ENCODE measurements around the gene TEK. TPM values are rescaled to one million over a fixed set of nuclear protein-coding genes. Genes with fewer than 3 reads are reported as not detected.
A peak's percentile ranks its signal among the peaks of the same experiment; 100 is the strongest.

Gene TEK
- total RNA-seq, 6 donors from 2014 or later: 13.6 to 46.7 (median 26.5) TPM

GRCh38 chr9:27145143-27145542 is 36.1 kb downstream of the TEK start:
- H3K36me3 ChIP-seq: no peaks in the 10 kb centered on the region
- no peaks in the 10 kb centered on the region for H3K9me3 ChIP-seq
- DNase-seq: no peak
- TF ChIP-seq POLR2A (IDR thresholded peaks at IDR 0.05): no peak
- TF ChIP-seq EP300 (IDR thresholded peaks at IDR 0.05): no peak
- TF ChIP-seq CTCF (IDR thresholded peaks at IDR 0.05): no peak
- no peak for TF ChIP-seq POLR2AphosphoS5 (IDR thresholded peaks at IDR 0.05)
- WGBS, 2 donors: 39 to 44% methylated on average over 3 of the region's 3 CpGs
- peaks cover 0 to 5% (median 2%) of the 10 kb centered on the region in 4 donors for H3K4me1 ChIP-seq
- no peaks in the 10 kb centered on the region for H3K27me3 ChIP-seq
- no peak for ATAC-seq (ENCODE audit: low FRiP score in 2 of 2)
- no peak overlapping the region for H3K4me3 ChIP-seq
- H3K27ac ChIP-seq: peak overlapping the region in 1 of 4 donors; percentile 43

GRCh38 chr9:27149651-27150050 is 40.6 kb downstream of the TEK start:
- no peak for ATAC-seq (ENCODE audit: low FRiP score in 2 of 2)

GRCh38 chr9:27150746-27151406 is 41.9 kb downstream of the TEK start:
- TF ChIP-seq EP300 (IDR thresholded peaks at IDR 0.05): no peak
- TF ChIP-seq POLR2A (IDR thresholded peaks at IDR 0.05): no peak
- TF ChIP-seq CTCF (IDR thresholded peaks at IDR 0.05): no peak
- no peak for TF ChIP-seq POLR2AphosphoS5 (IDR thresholded peaks at IDR 0.05)
- WGBS, 2 donors: 45 to 69% methylated on average over 4 to 5 of the region's 5 CpGs
- H3K27me3 ChIP-seq: no peaks in the 10 kb centered on the region

More at GRCh38 chr9:27149651-27150050, 40.6 kb downstream of the TEK start:
- no peaks in the 10 kb centered on the region for H3K9me3 ChIP-seq
- no peak for DNase-seq
- 73 to 83% methylated on average over 2 of the region's 2 CpGs for WGBS, 2 donors
- no peak overlapping the region for H3K27ac ChIP-seq
- peaks cover 11 to 28% (median 20%) of the 10 kb centered on the region in 4 donors for H3K4me1 ChIP-seq
- no peak overlapping the region for H3K4me3 ChIP-seq
- TF ChIP-seq POLR2A (IDR thresholded peaks at IDR 0.05): no peak
- no peak for TF ChIP-seq EP300 (IDR thresholded peaks at IDR 0.05)
- TF ChIP-seq CTCF (IDR thresholded peaks at IDR 0.05): no peak
- TF ChIP-seq POLR2AphosphoS5 (IDR thresholded peaks at IDR 0.05): no peak
- H3K27me3 ChIP-seq: no peaks in the 10 kb centered on the region
- no peaks in the 10 kb centered on the region for H3K36me3 ChIP-seq

GRCh38 chr9:27151693-27152404 is 42.8 kb downstream of the TEK start:
- H3K27me3 ChIP-seq: no peaks in the 10 kb centered on the region
- H3K36me3 ChIP-seq: no peaks in the 10 kb centered on the region
- ATAC-seq (ENCODE audit: low FRiP score in 2 of 2): no peak
- no peaks in the 10 kb centered on the region for H3K9me3 ChIP-seq
- no peak for TF ChIP-seq CTCF (IDR thresholded peaks at IDR 0.05)
- no peak for TF ChIP-seq EP300 (IDR thresholded peaks at IDR 0.05)
- no peak for TF ChIP-seq POLR2A (IDR thresholded peaks at IDR 0.05)
- TF ChIP-seq POLR2AphosphoS5 (IDR thresholded peaks at IDR 0.05): no peak
- DNase-seq: no peak
- peaks cover 19 to 28% (median 23%) of the 10 kb centered on the region in 4 donors for H3K4me1 ChIP-seq
- WGBS, 2 donors: 42 to 51% methylated on average over 8 of the region's 8 CpGs
- no peak overlapping the region for H3K4me3 ChIP-seq
- H3K27ac ChIP-seq: peak overlapping the region in 2 of 4 donors; percentile 23 to 48

More at GRCh38 chr9:27150746-27151406, 41.9 kb downstream of the TEK start:
- peaks cover 19 to 28% (median 23%) of the 10 kb centered on the region in 4 donors for H3K4me1 ChIP-seq
- H3K27ac ChIP-seq: peak overlapping the region in 2 of 4 donors; percentile 23 to 48
- no peak for DNase-seq
- H3K36me3 ChIP-seq: no peaks in the 10 kb centered on the region
- no peak for ATAC-seq (ENCODE audit: low FRiP score in 2 of 2)
- H3K9me3 ChIP-seq: no peaks in the 10 kb centered on the region
- H3K4me3 ChIP-seq: no peak overlapping the region
